Brain microvascular endothelial cell (primary cell): ENCODE data around the gene TCAIM.

ENCODE experiments used
- DNase-seq: peaks from one replicate; pipeline ENCODE4 v3.0.0-alpha.2; 2020
- H3K27ac ChIP-seq: fragments of 250-450 bp; sonication (Bioruptor Pico); 2 replicates; pipeline ENCODE4 v1.5.1; 2020; ENCODE audit warnings: mild to moderate bottlenecking, moderate library complexity
- H3K27me3 ChIP-seq: fragments of 250-450 bp; sonication (Bioruptor Pico); replicated peaks from 2 replicates; pipeline ENCODE4 v1.5.1; 2020; ENCODE audit warnings: mild to moderate bottlenecking
- H3K36me3 ChIP-seq: fragments of 250-450 bp; sonication (Bioruptor Pico); replicated peaks from 2 replicates; pipeline ENCODE4 v1.5.1; 2020; ENCODE audit warnings: mild to moderate bottlenecking
- H3K4me3 ChIP-seq: 2 replicates; pipeline ENCODE4 v1.5.1; 2011; ENCODE audit warnings: low read depth, mild to moderate bottlenecking, control low read depth, low read length, moderate library complexity
- CTCF ChIP-seq: IDR thresholded peaks from 2 replicates; pipeline ENCODE4 v1.5.1; 2011; ENCODE audit warnings: low read depth, mild to moderate bottlenecking, moderate library complexity, low read length, control low read depth, inconsistent platforms; ENCODE audit errors: missing control alignments
- in situ Hi-C: cut with HindIII; loops from 2 replicates; pipeline ENCODE4 v1.10.0; 2017; ENCODE audit warnings: low sequenced_read_pairs, low pct_ligation_motif_present

The TCAIM gene

GRCh38 chr3:44437800-44438199, 99.2 kb downstream of the TCAIM start:
- Histone ChIP-seq H3K27me3 (no peaks in the 10 kb centered on the region), H3K36me3 (no peaks in the 10 kb centered on the region), H3K4me3 (no peak overlapping the region), H3K27ac (no peak overlapping the region)
- no peak for TF ChIP-seq CTCF
- in situ Hi-C loops: no loop called here
- DNase-seq: no peak

- Histone ChIP-seq H3K27ac (peak overlapping the region; percentile 82), H3K4me3 (no peak overlapping the region), H3K36me3 (peaks cover under 1% of the 10 kb centered on the region), H3K27me3 (no peaks in the 10 kb centered on the region)
- peak; percentile 93 for DNase-seq
- in situ Hi-C loops: no loop called here
- TF ChIP-seq CTCF: no peak
Observed at GRCh38 chr3:44439499-44440295, 101.1 kb downstream of the TCAIM start.

- no peak overlapping the region for H3K27ac ChIP-seq
Observed at GRCh38 chr3:44442596-44443309, 104.2 kb downstream of the TCAIM start.

GRCh38 chr3:44444437-44444836, 105.9 kb downstream of the TCAIM start:
- Histone ChIP-seq H3K27ac (no peak overlapping the region), H3K4me3 (no peak overlapping the region), H3K36me3 (peaks cover 39% of the 10 kb centered on the region), H3K27me3 (no peaks in the 10 kb centered on the region)
- DNase-seq: no peak
- in situ Hi-C loops: no loop called here
- TF ChIP-seq CTCF: no peak

More at GRCh38 chr3:44442596-44443309, 104.2 kb downstream of the TCAIM start:
- DNase-seq: no peak
- H3K27me3 ChIP-seq: no peaks in the 10 kb centered on the region
- peaks cover 23% of the 10 kb centered on the region for H3K36me3 ChIP-seq
- TF ChIP-seq CTCF: no peak
- in situ Hi-C loops: no loop called here
- no peak overlapping the region for H3K4me3 ChIP-seq

- Histone ChIP-seq H3K4me3 (no peak overlapping the region), H3K27me3 (no peaks in the 10 kb centered on the region), H3K27ac (no peak overlapping the region), H3K36me3 (peaks cover 46% of the 10 kb centered on the region)
- DNase-seq: no peak
- in situ Hi-C loops: no loop called here
- TF ChIP-seq CTCF: no peak
Observed at GRCh38 chr3:44444896-44445691, 106.5 kb downstream of the TCAIM start.
